ENCODE measurements around the gene FN3KRP.

GRCh38 chr17:82754297-82755208 is 38.0 kb downstream of the FN3KRP start:
- TF ChIP-seq POU2F2 (IDR thresholded peaks at IDR 0.05; ENCODE audit: borderline replicate concordance, low read depth, low read length) (no peak), ELK1 (IDR thresholded peaks at IDR 0.05; ENCODE audit: low read depth, low read length) (no peak), CTCF (IDR thresholded peaks at IDR 0.05 in 2 of 3, conservative IDR thresholded peaks at IDR 0.05 in 1 of 3; ENCODE audit: control insufficient read depth in 2 of 3, extremely low read depth in 1 of 3, insufficient read depth in 1 of 3, low read depth in 3 of 3, low read length in 3 of 3) (no peak), SKIL (IDR thresholded peaks at IDR 0.05; ENCODE audit: low read depth, poor library complexity, severe bottlenecking) (no peak), BMI1 (IDR thresholded peaks at IDR 0.05; ENCODE audit: borderline replicate concordance) (no peak), SUZ12 (IDR thresholded peaks at IDR 0.05; ENCODE audit: unreplicated experiment) (no peak), FOXK2 (IDR thresholded peaks at IDR 0.05) (no peak), MLLT1 (IDR thresholded peaks at IDR 0.05) (no peak), CEBPZ (IDR thresholded peaks at IDR 0.05; ENCODE audit: low read depth, low read length) (no peak), TAF1 (IDR thresholded peaks at IDR 0.05; ENCODE audit: borderline replicate concordance, low read depth, low read length) (no peak), ZNF24 (IDR thresholded peaks at IDR 0.05) (no peak), EGR1 (IDR thresholded peaks at IDR 0.05; ENCODE audit: borderline replicate concordance in 1 of 2, low read depth in 2 of 2, low read length in 2 of 2) (no peak), REST (IDR thresholded peaks at IDR 0.05; ENCODE audit: low read depth, low read length) (no peak), IKZF1 (conservative IDR thresholded peaks at IDR 0.05) (no peak)

Measured in GM12878 (cell line).